Caco-2 (cell line): Measurements from ENCODE around the gene SRD5A2. TPM values are rescaled to one million over a fixed set of nuclear protein-coding genes. Genes with fewer than 3 reads are reported as not detected.

Source experiments
- BruUV-seq: library from RNA; stranded (reverse); fragments of 400-500 nt; replicated peaks from 2 replicates; lab custom pipeline; 2021; lab: Mats Ljungman, UMichigan
- CTCF ChIA-PET: fragments of 300-600 bp; sonication (Branson Sonifier 250); formaldehyde crosslinking; loops from one replicate; lab custom pipeline; 2022; ENCODE audit warnings: antibody characterized with exemption; lab: Charles Lee
- POLR2A ChIA-PET: fragments of 300-600 bp; sonication (Branson Sonifier 250); formaldehyde crosslinking; loops from one replicate; lab custom pipeline; 2022; ENCODE audit warnings: antibody characterized with exemption; lab: Charles Lee
- DNase-seq, 2 experiments: peaks; one replicate each; pipeline versions ENCODE4 v3.0.0 to v3.0.0-alpha.2; 2020 to 2022
- H3K27me3 ChIP-seq: replicated peaks from 2 replicates; pipeline ENCODE4 v1.6.0; 2011; ENCODE audit warnings: low read length; ENCODE audit not compliant: control insufficient read depth, insufficient read depth
- H3K36me3 ChIP-seq: 2 replicates; pipeline ENCODE4 v1.5.1; 2011; ENCODE audit warnings: low read length; ENCODE audit not compliant: control insufficient read depth, insufficient read depth
- H3K4me1 ChIP-seq: fragments of 250-450 bp; sonication (Bioruptor Pico); 2 replicates; pipeline ENCODE4 v1.5.1; 2020; ENCODE audit warnings: mild to moderate bottlenecking
- H3K4me3 ChIP-seq: 2 replicates; pipeline ENCODE4 v1.5.1; 2011; ENCODE audit warnings: low read depth, mild to moderate bottlenecking, control low read depth, low read length
- H3K9me3 ChIP-seq: fragments of 250-450 bp; sonication (Bioruptor Pico); 2 replicates; pipeline ENCODE4 v1.5.1; 2020; ENCODE audit warnings: mild to moderate bottlenecking, moderate library complexity
- H3K27ac Mint-ChIP-seq: one replicate; pipeline ENCODE4 v1.8.0; 2022; ENCODE audit warnings: mixed read lengths; ENCODE audit not compliant: unreplicated experiment
- H3K27me3 Mint-ChIP-seq: one replicate; pipeline ENCODE4 v1.8.0; 2022; ENCODE audit warnings: mixed read lengths; ENCODE audit not compliant: insufficient read depth, unreplicated experiment
- H3K36me3 Mint-ChIP-seq: one replicate; pipeline ENCODE4 v1.8.0; 2022; ENCODE audit warnings: mild to moderate bottlenecking, mixed read lengths; ENCODE audit not compliant: insufficient read depth, unreplicated experiment
- H3K4me1 Mint-ChIP-seq: one replicate; pipeline ENCODE4 v1.8.0; 2022; ENCODE audit warnings: low read depth, mixed read lengths; ENCODE audit not compliant: unreplicated experiment
- H3K4me3 Mint-ChIP-seq: one replicate; pipeline ENCODE4 v1.8.0; 2022; ENCODE audit warnings: mild to moderate bottlenecking, moderate library complexity, mixed read lengths; ENCODE audit not compliant: unreplicated experiment
- H3K9me3 Mint-ChIP-seq: one replicate; pipeline ENCODE4 v1.8.0; 2022; ENCODE audit warnings: mixed read lengths; ENCODE audit not compliant: unreplicated experiment
- intact Hi-C: fragments of 100-400 bp; cut with micrococcal nuclease; formaldehyde crosslinking; loops from one replicate; pipeline ENCODE4 v1.10.0; 2022; ENCODE audit not compliant: unreplicated experiment
- total RNA-seq: library from RNA; stranded (reverse); gene quantifications from 2 replicates; pipeline ENCODE4 v1.2.3, GENCODE V29; 2022
- TF ChIP-seq, protein P1 (sequence below), 2 experiments: fragments of 200-600 bp in 1 of 2; IDR thresholded peaks; 1 replicate in 1 of 2; 2 replicates in 1 of 2; pipeline versions ENCODE4 v1.5.1 to v1.8.0; 2011 to 2022; ENCODE audit warnings: antibody characterized with exemption in 1 of 2, control low read depth in 1 of 2, inconsistent platforms in 1 of 2, low read depth in 1 of 2, low read length in 1 of 2, mild to moderate bottlenecking in 1 of 2, moderate library complexity in 1 of 2; ENCODE audit not compliant: insufficient read depth in 1 of 2, severe bottlenecking in 1 of 2, unreplicated experiment in 1 of 2

Gene SRD5A2
- total RNA-seq, 1 experiment from 2014 or later = not detected

- peaks cover 9% of the 10 kb centered on the region for H3K9me3 Mint-ChIP-seq
- no peak for DNase-seq
- H3K27ac Mint-ChIP-seq = no peak overlapping the region
- Histone ChIP-seq H3K9me3 (no peaks in the 10 kb centered on the region), H3K27me3 (no peaks in the 10 kb centered on the region), H3K4me3 (no peak overlapping the region), H3K36me3 (no peaks in the 10 kb centered on the region), H3K4me1 (no peaks in the 10 kb centered on the region)
- no TSS peak for BruUV-seq
- POLR2A ChIA-PET = no interaction called here
- CTCF ChIA-PET = no interaction called here
- H3K4me1 Mint-ChIP-seq = no peaks in the 10 kb centered on the region
- no peak overlapping the region for H3K4me3 Mint-ChIP-seq
- intact Hi-C loops = no loop called here
- peaks cover 8% of the 10 kb centered on the region for H3K27me3 Mint-ChIP-seq
- TF ChIP-seq, protein P1, sequence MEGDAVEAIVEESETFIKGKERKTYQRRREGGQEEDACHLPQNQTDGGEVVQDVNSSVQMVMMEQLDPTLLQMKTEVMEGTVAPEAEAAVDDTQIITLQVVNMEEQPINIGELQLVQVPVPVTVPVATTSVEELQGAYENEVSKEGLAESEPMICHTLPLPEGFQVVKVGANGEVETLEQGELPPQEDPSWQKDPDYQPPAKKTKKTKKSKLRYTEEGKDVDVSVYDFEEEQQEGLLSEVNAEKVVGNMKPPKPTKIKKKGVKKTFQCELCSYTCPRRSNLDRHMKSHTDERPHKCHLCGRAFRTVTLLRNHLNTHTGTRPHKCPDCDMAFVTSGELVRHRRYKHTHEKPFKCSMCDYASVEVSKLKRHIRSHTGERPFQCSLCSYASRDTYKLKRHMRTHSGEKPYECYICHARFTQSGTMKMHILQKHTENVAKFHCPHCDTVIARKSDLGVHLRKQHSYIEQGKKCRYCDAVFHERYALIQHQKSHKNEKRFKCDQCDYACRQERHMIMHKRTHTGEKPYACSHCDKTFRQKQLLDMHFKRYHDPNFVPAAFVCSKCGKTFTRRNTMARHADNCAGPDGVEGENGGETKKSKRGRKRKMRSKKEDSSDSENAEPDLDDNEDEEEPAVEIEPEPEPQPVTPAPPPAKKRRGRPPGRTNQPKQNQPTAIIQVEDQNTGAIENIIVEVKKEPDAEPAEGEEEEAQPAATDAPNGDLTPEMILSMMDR (IDR thresholded peaks at IDR 0.05; ENCODE audit: insufficient read depth in 1 of 2, low read depth in 1 of 2, low read length in 1 of 2, severe bottlenecking in 1 of 2, unreplicated experiment in 1 of 2) = no peak
- no peaks in the 10 kb centered on the region for H3K36me3 Mint-ChIP-seq
Observed at GRCh38 chr2:31553362-31553761, 27.4 kb downstream of the SRD5A2 start.

GRCh38 chr2:31547485-31547884 is 33.3 kb downstream of the SRD5A2 start:
- no peak overlapping the region for H3K4me3 ChIP-seq
- intact Hi-C loops = no loop called here
- peaks cover 8% of the 10 kb centered on the region for H3K27me3 Mint-ChIP-seq
- POLR2A ChIA-PET = no interaction called here
- H3K4me1 ChIP-seq = no peaks in the 10 kb centered on the region
- CTCF ChIA-PET = no interaction called here
- no peaks in the 10 kb centered on the region for H3K9me3 ChIP-seq
- H3K27ac Mint-ChIP-seq = no peak overlapping the region
- no peaks in the 10 kb centered on the region for H3K4me1 Mint-ChIP-seq
- TF ChIP-seq, protein P1 (IDR thresholded peaks at IDR 0.05; ENCODE audit: insufficient read depth in 1 of 2, low read depth in 1 of 2, low read length in 1 of 2, severe bottlenecking in 1 of 2, unreplicated experiment in 1 of 2) = no peak
- DNase-seq = no peak
- no peak overlapping the region for H3K4me3 Mint-ChIP-seq
- H3K27me3 ChIP-seq = no peaks in the 10 kb centered on the region
- peaks cover 7% of the 10 kb centered on the region for H3K9me3 Mint-ChIP-seq
- BruUV-seq = no TSS peak
- no peaks in the 10 kb centered on the region for H3K36me3 Mint-ChIP-seq
- no peaks in the 10 kb centered on the region for H3K36me3 ChIP-seq

DNA sequence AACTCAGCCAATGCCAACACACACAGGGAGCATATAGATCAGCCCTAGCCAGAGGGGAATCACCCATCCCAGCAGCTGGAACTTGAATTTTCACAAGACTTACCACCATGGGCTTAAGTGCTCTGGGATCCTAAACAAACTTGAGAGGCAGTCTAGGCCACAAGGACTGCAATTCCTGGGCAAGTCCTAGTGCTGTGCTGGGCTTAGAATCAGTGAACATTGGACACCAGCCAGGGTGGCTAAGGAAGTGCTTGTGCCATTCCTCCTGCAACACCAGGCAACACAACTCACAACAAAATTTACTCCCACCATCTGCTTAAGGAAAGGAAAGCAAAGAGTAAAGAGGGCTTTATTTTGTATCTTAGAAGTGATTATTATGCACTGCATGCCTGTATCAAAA is 38.9 kb downstream of the SRD5A2 start:
- H3K4me3 Mint-ChIP-seq = no peak overlapping the region
- H3K9me3 ChIP-seq = no peaks in the 10 kb centered on the region
- no peaks in the 10 kb centered on the region for H3K27me3 Mint-ChIP-seq
- ChIA-PET CTCF (no interaction called here), POLR2A (no interaction called here)
- H3K36me3 Mint-ChIP-seq = no peaks in the 10 kb centered on the region
- H3K27me3 ChIP-seq = no peaks in the 10 kb centered on the region
- no peaks in the 10 kb centered on the region for H3K4me1 ChIP-seq
- H3K4me3 ChIP-seq = no peak overlapping the region
- no TSS peak for BruUV-seq
- H3K36me3 ChIP-seq = no peaks in the 10 kb centered on the region
- TF ChIP-seq, protein P1 (IDR thresholded peaks at IDR 0.05; ENCODE audit: insufficient read depth in 1 of 2, low read depth in 1 of 2, low read length in 1 of 2, severe bottlenecking in 1 of 2, unreplicated experiment in 1 of 2) = no peak
- intact Hi-C loops = no loop called here
- H3K27ac Mint-ChIP-seq = no peak overlapping the region
- no peaks in the 10 kb centered on the region for H3K4me1 Mint-ChIP-seq
- peaks cover 10% of the 10 kb centered on the region for H3K9me3 Mint-ChIP-seq
- no peak for DNase-seq
